RWPE2 (cell line): ENCODE data around the gene EML5.

Experiments used
- ATAC-seq: fragments of 200-7000 bp; cut with Tn5 transposase; 3 replicates; pipeline ENCODE4 v1.9.1; 2021; ENCODE audit warnings: low read depth
- DNase-seq: peaks from one replicate; pipeline ENCODE4 v3.0.0-alpha.2; 2020; ENCODE audit warnings: low spot score
- H3K27ac ChIP-seq: fragments of 450-650 bp; 2 replicates; pipeline ENCODE4 v1.5.1; 2017; ENCODE audit warnings: mild to moderate bottlenecking; ENCODE audit not compliant: poor library complexity, severe bottlenecking
- H3K27me3 ChIP-seq: fragments of 250-450 bp; sonication (Bioruptor Pico); 2 replicates; pipeline ENCODE4 v1.5.1; 2021; ENCODE audit warnings: mild to moderate bottlenecking, moderate library complexity; ENCODE audit not compliant: insufficient read depth, poor library complexity, severe bottlenecking
- H3K36me3 ChIP-seq: fragments of 250-450 bp; sonication (Bioruptor Pico); 2 replicates; pipeline ENCODE4 v1.5.1; 2020; ENCODE audit warnings: low read depth, mild to moderate bottlenecking, moderate library complexity
- H3K4me1 ChIP-seq: fragments of 250-450 bp; sonication (Bioruptor Pico); 2 replicates; pipeline ENCODE4 v1.5.1; 2021; ENCODE audit warnings: mild to moderate bottlenecking, moderate library complexity; ENCODE audit not compliant: insufficient read depth, poor library complexity, severe bottlenecking
- H3K4me3 ChIP-seq: fragments of 250-450 bp; sonication (Bioruptor Pico); 2 replicates; pipeline ENCODE4 v1.5.1; 2021; ENCODE audit warnings: mild to moderate bottlenecking, moderate library complexity; ENCODE audit not compliant: severe bottlenecking
- H3K9me3 ChIP-seq: fragments of 250-450 bp; sonication (Bioruptor Pico); 2 replicates; pipeline ENCODE4 v1.5.1; 2021; ENCODE audit warnings: mild to moderate bottlenecking, moderate library complexity; ENCODE audit not compliant: severe bottlenecking
- CTCF ChIP-seq: fragments of 450-650 bp; IDR thresholded peaks from one replicate; pipeline ENCODE4 v1.5.1; 2017; ENCODE audit warnings: mild to moderate bottlenecking, moderate library complexity; ENCODE audit not compliant: poor library complexity, severe bottlenecking

EML5 gene

DNA sequence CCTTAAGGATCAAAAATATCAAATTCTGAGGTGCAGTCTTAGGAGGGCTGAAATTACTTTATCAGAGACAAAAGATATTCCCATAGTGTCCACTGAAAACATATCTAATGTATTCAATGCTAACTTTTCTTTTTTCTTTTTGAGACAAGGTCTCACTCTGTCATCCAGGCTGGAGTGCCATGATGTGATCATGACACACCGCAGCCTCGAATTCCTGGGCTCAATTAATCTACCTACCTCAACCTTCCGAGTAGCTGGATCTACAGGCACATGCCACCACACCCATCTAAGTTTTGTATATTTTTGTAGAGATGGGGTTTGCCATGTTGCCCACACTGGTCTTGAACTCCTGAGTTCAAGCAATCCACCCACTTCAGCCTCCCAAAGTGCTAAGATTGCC lies 161.7 kb downstream of the EML5 start:
- H3K9me3 ChIP-seq: no peaks in the 10 kb centered on the region
- no peaks in the 10 kb centered on the region for H3K36me3 ChIP-seq
- H3K27ac ChIP-seq: no peak overlapping the region
- TF ChIP-seq CTCF: no peak
- ATAC-seq (no peak), DNase-seq (no peak)
- H3K4me1 ChIP-seq: peaks cover 4% of the 10 kb centered on the region
- no peaks in the 10 kb centered on the region for H3K27me3 ChIP-seq
- H3K4me3 ChIP-seq: no peak overlapping the region

DNA sequence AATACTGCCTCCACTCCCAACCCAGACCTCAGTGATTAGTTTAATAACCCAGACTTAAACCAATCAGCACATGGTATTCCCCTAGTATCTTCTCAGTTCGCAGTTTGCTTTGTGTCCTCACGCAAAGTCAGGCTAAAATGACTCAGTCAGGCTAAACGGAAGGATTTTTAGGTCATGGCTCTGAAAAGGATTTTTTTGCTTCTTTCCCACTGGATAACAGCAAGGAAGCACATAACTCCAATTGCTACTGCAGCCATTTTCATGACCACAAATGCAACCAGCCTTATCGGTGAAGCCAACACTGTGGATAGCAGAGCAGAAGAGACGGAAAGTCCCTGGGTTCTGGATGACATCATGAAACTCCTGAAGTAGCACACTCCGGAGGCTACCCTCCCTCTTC lies 162.2 kb downstream of the EML5 start:
- Histone ChIP-seq H3K4me1 (peaks cover 4% of the 10 kb centered on the region), H3K36me3 (no peaks in the 10 kb centered on the region), H3K4me3 (no peak overlapping the region), H3K9me3 (no peaks in the 10 kb centered on the region), H3K27ac (no peak overlapping the region), H3K27me3 (no peaks in the 10 kb centered on the region)
- ATAC-seq: no peak
- TF ChIP-seq CTCF: no peak
- DNase-seq: no peak

- no peaks in the 10 kb centered on the region for H3K9me3 ChIP-seq
- H3K27ac ChIP-seq: no peak overlapping the region
- no peak for TF ChIP-seq CTCF
- no peaks in the 10 kb centered on the region for H3K4me1 ChIP-seq
- H3K4me3 ChIP-seq: no peak overlapping the region
- no peaks in the 10 kb centered on the region for H3K36me3 ChIP-seq
- H3K27me3 ChIP-seq: no peaks in the 10 kb centered on the region
- DNase-seq (no peak), ATAC-seq (no peak)
These were observed 164.3 kb downstream of the EML5 start for GRCh38 chr14:88628462-88628861.

DNA sequence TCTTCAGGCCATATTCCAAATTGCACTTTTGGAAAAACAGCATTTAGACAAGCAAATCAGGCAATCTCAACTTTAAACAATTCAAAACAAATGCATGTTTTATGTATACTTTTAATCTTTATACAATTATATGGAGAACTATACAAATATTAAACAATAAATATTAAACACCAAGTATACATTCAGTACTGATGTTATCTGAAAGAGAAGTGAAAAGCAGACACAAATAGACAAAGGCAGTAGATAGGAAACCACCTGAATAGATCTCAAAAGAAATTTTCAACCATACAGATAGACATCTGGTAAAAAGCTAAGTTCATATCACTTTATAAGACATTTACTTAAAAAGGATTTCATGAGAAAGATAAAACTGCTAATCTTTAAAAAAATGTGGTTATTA lies 164.7 kb downstream of the EML5 start:
- TF ChIP-seq CTCF: no peak
- no peak overlapping the region for H3K4me3 ChIP-seq
- DNase-seq (no peak), ATAC-seq (no peak)
- H3K4me1 ChIP-seq: no peaks in the 10 kb centered on the region
- no peak overlapping the region for H3K27ac ChIP-seq
- H3K27me3 ChIP-seq: no peaks in the 10 kb centered on the region
- H3K36me3 ChIP-seq: no peaks in the 10 kb centered on the region
- H3K9me3 ChIP-seq: no peaks in the 10 kb centered on the region

DNA sequence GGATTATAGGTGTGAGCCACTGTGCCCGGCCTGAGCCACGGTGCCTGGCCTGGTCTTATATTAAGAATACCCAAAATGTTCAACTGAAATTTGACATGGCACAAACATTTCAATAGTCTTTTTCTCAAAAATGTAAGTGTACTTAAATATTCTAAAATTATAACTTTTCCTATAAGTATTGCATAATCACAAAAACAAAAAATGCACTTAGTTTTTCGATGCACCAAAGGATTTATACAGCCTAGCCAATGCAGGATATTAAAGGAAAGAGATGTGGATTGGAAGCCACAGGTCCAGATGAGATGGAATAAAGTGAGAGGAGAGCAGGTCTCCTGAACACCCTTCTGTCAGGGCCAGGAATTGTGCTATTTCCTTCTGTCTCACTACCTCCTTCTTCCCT lies 167.1 kb downstream of the EML5 start:
- DNase-seq (no peak), ATAC-seq (no peak)
- no peak for TF ChIP-seq CTCF
- H3K9me3 ChIP-seq: no peaks in the 10 kb centered on the region
- H3K27ac ChIP-seq: no peak overlapping the region
- H3K4me3 ChIP-seq: no peak overlapping the region
- no peaks in the 10 kb centered on the region for H3K27me3 ChIP-seq
- H3K36me3 ChIP-seq: no peaks in the 10 kb centered on the region
- H3K4me1 ChIP-seq: no peaks in the 10 kb centered on the region
